ENCODE data around the gene MIOS.
"Not testable (repeated sequence)": the region's sequence is repeated elsewhere in the genome, so short reads cannot be mapped to it uniquely, and the experiment has no call there.

DNA sequence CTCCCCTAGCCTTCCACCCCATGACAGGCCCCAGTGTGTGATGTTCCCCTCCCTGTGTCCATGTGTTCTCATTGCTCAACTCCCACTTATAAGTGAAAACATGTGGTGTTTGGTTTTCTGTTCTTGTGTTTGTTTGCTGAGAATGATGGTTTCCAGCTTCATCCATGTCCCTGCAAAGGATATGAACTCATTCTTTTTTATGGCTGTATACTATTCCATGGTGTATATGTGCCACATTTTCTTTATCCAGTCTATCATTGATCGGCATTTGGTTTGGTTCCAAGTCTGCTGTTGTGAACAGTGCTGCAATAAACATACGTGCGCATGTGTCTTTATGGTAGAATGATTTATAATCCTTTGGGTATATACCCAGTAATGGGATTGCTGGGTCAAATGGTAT, 89.8 kb downstream of the MIOS start:
- TF ChIP-seq, protein P1, sequence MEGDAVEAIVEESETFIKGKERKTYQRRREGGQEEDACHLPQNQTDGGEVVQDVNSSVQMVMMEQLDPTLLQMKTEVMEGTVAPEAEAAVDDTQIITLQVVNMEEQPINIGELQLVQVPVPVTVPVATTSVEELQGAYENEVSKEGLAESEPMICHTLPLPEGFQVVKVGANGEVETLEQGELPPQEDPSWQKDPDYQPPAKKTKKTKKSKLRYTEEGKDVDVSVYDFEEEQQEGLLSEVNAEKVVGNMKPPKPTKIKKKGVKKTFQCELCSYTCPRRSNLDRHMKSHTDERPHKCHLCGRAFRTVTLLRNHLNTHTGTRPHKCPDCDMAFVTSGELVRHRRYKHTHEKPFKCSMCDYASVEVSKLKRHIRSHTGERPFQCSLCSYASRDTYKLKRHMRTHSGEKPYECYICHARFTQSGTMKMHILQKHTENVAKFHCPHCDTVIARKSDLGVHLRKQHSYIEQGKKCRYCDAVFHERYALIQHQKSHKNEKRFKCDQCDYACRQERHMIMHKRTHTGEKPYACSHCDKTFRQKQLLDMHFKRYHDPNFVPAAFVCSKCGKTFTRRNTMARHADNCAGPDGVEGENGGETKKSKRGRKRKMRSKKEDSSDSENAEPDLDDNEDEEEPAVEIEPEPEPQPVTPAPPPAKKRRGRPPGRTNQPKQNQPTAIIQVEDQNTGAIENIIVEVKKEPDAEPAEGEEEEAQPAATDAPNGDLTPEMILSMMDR (IDR thresholded peaks at IDR 0.05; ENCODE audit: low read length), result not testable (repeated sequence)
- not testable (repeated sequence) for TF ChIP-seq EZH2 (optimal IDR thresholded peaks at IDR 0.05; ENCODE audit: low read depth, low read length)

Data from MM.1S (cell line).